ENCODE data around the gene WDR82.

The WDR82 gene

GRCh38 chr3:52253314-52254304 lies 24.8 kb downstream of the WDR82 start:
- DNase-seq: peak; percentile 91

- DNase-seq: no peak
These were observed 28.3 kb downstream of the WDR82 start for GRCh38 chr3:52250122-52250521.

GRCh38 chr3:52249683-52250082 lies 28.8 kb downstream of the WDR82 start:
- no peak for DNase-seq

- DNase-seq: no peak
These were observed 29.5 kb downstream of the WDR82 start for GRCh38 chr3:52248816-52249547.

- DNase-seq: no peak
These were observed 30.3 kb downstream of the WDR82 start for GRCh38 chr3:52248165-52248541.

GRCh38 chr3:52247409-52248164 lies 30.9 kb downstream of the WDR82 start:
- no peak for DNase-seq

- DNase-seq: no peak
These were observed 31.6 kb downstream of the WDR82 start for GRCh38 chr3:52246728-52247408.

GRCh38 chr3:52246264-52246620 lies 32.2 kb downstream of the WDR82 start:
- no peak for DNase-seq

- peak; percentile 65 for DNase-seq
These were observed 32.9 kb downstream of the WDR82 start, which contains the start of gene PPM1M for GRCh38 chr3:52245322-52246263. Gene PPM1M, plus strand, starts transcription at chr3:52245759. Its CDS starts 66 bp downstream, at chr3:52245825.

- peak; percentile 90 for DNase-seq
These were observed 34.4 kb downstream of the WDR82 start for GRCh38 chr3:52243791-52244628.

GRCh38 chr3:52242039-52242438 lies 36.4 kb downstream of the WDR82 start:
- DNase-seq: no peak

GRCh38 chr3:52240886-52241370 lies 37.5 kb downstream of the WDR82 start:
- no peak for DNase-seq

- DNase-seq: peak; percentile 84
These were observed 38.2 kb downstream of the WDR82 start for GRCh38 chr3:52240059-52240885.

- DNase-seq: peak; percentile 91
These were observed 39.4 kb downstream of the WDR82 start, which contains the start of gene TWF2 for GRCh38 chr3:52238761-52239701. Gene TWF2, minus strand, starts transcription at chr3:52239158. Its CDS starts 142 bp downstream, at chr3:52239016.

- DNase-seq: no peak
These were observed 40.2 kb downstream of the WDR82 start for GRCh38 chr3:52238193-52238760.

- DNase-seq: no peak
These were observed 40.7 kb downstream of the WDR82 start for GRCh38 chr3:52237657-52238172.

GRCh38 chr3:52237006-52237656 lies 41.3 kb downstream of the WDR82 start:
- no peak for DNase-seq
